Measurements from ENCODE around the gene STEAP1B. TPM values are rescaled to one million over a fixed set of nuclear protein-coding genes. Genes with fewer than 3 reads are reported as not detected.

Gene STEAP1B
- polyA plus RNA-seq, 4 donors, result 1.4 to 3.4 (median 1.7) TPM

DNA sequence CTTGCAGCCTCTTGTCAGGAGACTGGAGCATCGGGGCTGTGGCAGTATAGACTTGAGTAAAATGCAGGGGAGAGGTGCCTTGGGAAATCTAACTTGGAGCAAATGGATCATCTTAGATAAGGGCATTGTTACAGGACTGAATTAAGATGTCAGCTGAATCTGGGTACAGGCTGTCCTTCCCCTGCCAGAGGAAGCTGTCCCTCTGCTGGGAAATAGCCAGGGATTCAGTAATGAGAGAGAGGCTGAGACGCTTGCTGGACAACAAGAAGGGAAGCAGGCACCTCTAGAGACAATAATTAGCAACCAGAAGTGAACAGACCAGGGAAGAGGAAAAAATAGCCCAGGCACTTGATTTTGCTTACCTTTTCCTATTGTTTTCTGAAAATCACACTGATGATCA lies 122.3 kb downstream of the STEAP1B start:
- no peak for DNase-seq (ENCODE audit: low read depth in 4 of 4, low spot score in 3 of 4)

DNA sequence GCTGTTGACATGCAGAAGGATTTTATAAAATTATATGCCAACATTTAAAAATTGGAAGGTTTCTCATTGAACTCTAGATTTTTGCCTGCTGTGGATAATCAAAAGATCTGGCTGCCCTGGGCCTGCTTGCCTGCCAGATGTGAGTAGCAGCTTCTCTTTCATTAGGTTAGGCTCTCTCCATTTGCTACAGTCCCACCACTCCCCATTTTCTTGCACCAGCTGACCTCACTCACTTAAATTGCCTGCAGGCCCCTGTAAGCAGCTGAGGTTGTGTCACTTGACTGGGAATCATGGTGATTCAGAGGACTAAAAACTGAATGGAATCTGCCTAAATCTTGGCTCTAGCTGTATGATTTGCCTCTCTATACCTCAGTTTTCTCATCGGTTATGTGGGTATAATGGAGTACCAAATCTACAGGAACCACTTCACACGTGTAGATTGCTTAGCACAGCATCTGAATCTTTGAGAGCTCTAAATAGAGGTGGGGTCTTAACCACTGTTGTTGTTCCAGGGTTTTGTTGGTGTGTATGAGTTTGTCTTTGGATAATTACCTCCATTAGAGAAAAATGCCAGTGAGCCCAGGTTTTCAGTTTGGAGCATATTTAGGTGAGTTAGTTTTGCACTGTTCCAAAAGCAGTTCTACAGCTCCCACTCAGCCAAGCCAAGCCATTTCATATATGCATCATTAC lies 124.5 kb downstream of the STEAP1B start:
- DNase-seq (ENCODE audit: low read depth in 4 of 4, low spot score in 3 of 4), result no peak

DNA sequence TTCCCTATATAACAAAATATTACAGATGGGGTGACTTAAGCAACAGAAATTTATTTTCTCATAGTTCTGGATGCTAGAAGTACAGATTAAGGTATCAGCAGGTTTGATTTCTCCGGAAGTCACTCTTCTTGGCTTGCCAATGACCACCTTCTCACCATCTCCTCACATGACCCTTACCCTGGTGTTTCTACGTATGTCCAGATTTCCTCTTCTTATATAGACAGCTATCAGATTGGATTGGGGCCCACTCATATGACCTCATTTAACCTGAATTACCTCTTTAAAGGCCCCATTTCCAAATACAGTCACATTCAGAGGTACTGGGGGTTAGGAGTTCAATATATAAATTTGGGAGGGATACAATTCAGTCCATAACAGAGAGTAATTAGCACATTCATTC lies 126.1 kb downstream of the STEAP1B start:
- no peak for DNase-seq (ENCODE audit: low read depth in 4 of 4, low spot score in 3 of 4)

DNA sequence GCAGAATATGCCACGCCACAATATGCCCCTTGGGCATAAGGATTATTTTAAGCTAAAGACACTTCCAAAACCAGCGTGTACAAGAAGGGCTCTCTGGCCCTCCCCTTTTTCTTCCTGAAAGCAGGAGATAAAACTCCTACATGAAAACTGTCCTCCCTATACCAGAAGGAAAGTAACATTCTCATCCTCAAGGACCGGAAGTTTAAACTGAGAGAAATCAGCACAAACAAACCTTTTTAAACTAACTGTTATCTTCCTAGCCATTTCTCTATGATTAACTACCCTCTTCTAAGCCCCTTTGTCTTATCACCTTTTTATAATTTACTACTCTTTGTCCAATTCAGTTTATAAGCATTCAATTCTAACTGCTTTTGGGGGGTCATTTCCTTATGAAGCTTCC lies 126.6 kb downstream of the STEAP1B start:
- DNase-seq (ENCODE audit: low read depth in 4 of 4, low spot score in 3 of 4), result no peak

DNA sequence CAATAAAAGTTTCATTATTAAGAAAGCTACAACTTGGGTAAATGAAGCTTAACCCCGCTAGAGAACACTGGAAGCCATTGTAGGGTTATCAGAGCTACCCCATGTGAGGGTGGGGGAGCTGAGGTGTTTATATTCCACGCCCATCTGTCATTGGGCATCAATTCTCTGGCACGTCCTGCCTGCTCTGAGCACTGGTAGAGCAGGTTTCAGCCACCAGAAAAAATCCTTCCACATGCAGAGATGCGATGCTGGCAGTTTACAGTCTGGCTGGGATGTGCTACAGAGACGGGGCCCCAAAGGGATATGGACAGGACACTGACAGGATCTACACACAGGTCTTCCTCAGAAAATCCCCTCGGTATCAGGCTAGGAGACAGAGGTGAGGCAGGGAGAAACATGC lies 127.1 kb downstream of the STEAP1B start:
- DNase-seq (ENCODE audit: low read depth in 4 of 4, low spot score in 3 of 4), result no peak

DNA sequence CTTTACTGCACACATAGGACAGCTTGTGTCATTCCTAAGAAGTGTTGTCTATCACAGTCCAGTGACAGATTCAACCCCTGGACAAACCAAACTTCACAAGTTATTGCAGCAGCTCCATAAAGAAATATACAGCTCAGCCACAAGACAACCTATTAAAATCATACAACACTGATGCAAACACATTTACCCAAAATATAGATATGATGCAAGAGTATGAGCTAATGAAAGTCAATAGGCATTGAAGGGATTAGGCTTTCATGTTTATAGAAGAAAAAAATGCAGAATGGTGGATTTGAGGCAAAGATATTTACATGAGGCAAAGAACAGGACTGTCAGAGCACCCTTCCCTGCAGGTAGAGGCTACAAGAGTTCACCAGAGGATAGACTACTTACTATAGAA lies 128.1 kb downstream of the STEAP1B start:
- DNase-seq (ENCODE audit: low read depth in 4 of 4, low spot score in 3 of 4), result no peak

Other genes starting within 250 kb of the STEAP1B start
- gene RAPGEF5, start 143.0 kb downstream of the STEAP1B start, polyA plus RNA-seq (ENCODE audit: insufficient read length in 4 of 4), result 10 to 100 TPM; 33.6 to 39.6 (median 37.5) TPM
- gene IL6, start 227.0 kb upstream of the STEAP1B start, polyA plus RNA-seq (ENCODE audit: insufficient read length in 4 of 4), result 1 to 10 TPM in 1 of 4 donors, not detected in 3; 4.9 TPM

Measured in left renal pelvis (tissue), 4 donors.